ENCODE data around the gene PPP4R3B.
"Not testable (repeated sequence)": the region's sequence is repeated elsewhere in the genome, so short reads cannot be mapped to it uniquely, and the experiment has no call there.

Gene PPP4R3B

DNA sequence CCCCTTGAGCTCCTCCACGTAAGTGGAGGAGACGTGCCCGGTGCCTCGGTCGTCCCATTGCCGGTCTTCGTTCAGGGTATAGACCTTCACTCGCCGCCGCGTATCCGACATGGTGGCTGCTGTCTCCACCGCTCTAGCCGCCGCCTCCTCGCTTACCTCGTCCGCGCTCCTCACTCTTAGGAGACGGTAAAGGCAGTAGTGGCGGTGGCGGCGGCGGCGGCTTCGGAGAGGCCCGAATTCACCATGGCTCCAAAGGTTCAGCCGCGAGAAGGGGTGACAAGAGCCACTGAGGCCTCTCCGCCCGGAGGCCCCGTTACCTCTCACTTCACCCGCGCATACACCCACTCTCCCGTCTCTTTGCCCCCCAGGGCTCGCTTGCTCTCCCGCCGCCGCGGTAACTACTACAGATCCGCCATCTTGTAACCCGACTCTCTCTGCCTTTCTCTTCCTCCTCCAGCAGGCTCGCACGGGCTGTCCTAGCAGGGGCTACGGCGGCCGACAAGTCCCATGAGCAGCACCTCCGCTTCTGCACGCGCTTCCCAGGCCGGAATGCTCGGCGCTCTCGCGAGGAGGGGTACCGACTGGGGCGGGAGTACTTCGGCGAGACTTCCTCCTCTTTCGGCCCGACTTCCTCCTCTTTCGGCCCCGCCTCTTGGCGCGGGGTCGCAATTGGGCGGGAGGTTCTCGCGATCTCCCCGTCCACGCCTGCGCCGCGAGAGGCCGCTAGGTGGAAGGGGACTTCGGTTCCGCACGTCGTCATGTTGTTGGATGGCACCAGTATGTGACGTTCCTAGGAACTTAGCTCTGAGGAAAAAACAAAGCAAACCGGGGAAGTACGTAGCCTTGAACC, at the start of gene PPP4R3B:
TSS of gene PPP4R3B (minus strand) at position 448 of the 850 bp plus-strand sequence. CDS start at position 111, 337 bp downstream.
- peak; percentile 100 for DNase-seq (ENCODE audit: low spot score)

DNA sequence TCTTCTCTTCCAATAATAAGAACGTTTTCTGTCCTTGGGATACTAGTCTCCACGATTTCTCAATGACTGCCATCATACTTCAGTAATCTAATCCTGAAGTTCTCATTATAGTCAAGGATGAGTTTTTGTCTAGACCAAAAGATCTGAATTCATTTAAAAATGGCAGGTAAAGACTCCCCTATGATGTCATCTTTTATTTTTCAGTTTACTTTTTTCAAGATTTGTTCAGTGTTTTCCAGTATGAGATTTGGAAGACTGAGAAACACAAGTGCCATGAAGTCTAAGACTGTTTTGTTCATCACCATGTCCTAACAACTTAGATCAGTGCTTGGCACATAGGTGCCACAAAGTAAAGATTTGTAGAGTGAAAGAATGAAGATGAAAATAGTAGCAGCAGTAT, 35.8 kb upstream of the PPP4R3B start:
- DNase-seq (ENCODE audit: low spot score): no peak

DNA sequence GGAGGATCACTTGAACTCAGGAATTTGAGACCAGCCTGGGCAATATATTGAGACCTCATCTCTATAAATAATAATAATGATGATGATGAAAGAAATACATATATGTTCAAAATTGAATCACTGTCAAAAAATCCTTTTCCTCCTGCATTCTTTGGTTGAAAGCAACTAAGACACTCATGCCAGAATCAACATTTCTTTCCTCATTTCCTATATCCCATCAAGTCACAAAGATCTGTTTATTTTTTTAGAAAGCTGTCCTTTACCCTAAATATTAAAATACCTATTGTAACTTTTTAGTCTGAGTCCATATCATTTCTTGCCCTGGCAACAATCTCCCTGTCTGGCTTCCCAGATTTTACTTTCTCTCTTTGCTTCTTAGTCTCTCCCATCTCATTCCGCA, 31.8 kb upstream of the PPP4R3B start:
- DNase-seq (ENCODE audit: low spot score): no peak

DNA sequence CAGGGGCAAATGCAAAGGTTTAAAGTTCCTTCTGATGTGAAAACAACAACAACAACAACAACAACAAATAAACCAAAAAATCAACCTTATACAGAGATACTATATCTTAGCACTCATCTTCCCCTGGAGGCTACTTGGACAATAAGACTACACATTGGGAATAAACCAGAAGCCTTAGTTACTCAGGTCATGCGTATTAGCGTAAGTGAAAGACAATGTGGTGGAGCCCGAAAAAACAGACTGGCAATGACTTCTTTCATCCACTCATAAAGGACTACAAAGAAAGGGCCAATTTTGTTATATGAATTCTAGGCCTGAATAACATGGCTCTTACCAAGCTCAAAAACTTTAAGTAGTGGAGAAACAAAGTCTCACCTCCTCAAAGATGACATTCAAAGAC, 19.4 kb upstream of the PPP4R3B start:
- DNase-seq (ENCODE audit: low spot score): no peak

DNA sequence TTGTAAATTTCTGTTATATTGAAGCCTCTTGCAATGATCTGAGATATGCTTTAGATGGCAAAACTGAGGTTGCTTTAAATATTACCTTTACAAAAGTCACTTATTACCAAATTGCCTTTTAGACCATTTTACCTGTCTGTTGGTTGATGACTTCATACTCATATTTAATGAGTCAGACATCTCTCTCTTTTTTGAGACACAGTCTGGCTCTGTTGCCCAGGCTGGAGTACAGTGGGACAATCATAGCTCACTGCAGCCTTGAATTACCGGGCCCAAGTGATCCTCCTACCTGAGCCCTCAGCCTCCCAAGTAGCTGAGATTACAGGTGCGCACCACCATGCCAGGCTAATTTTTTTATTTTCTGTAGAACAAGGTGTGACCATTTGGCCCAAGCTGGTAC, 11.5 kb upstream of the PPP4R3B start:
- no peak for DNase-seq (ENCODE audit: low spot score)

DNA sequence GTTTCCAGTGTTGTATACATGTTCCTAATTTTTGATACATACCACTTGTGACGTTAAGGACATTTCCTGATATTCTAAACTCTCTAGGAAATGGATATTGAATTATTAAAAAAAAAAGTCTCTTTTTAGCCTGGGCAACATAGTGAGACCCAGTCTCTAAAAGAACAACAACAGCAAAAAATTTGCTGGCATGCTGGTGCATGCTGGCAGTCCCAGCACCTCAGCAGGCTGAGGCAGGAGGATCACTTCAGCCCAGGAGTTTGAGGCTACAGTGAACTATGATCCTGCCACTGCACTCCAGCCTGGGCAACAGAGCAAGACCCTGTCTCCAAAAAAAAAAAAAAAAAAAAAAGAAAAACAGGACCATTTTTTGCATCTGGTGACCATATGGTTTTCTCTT, 10.5 kb upstream of the PPP4R3B start:
- DNase-seq (ENCODE audit: low spot score): no peak

DNA sequence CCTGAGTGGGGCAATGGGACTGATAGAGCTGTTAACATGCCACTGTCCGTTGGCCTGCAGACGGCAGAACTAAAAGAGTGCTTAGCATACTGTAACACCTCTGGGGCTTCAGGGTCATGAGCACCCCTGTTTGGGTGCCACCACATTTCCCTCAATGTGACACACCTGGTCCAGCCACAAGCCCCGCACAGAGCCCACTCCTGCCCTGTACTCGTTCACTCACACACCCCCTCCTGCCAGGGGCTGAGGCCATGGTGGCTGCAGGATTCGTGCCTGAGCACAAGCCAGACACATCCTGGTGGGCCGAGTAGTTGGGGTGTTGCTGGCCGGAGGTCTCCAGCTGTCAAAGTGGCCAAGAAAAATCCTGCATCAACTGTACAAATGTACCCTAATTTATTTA, 4.4 kb upstream of the PPP4R3B start:
- DNase-seq (ENCODE audit: low spot score): no peak

DNA sequence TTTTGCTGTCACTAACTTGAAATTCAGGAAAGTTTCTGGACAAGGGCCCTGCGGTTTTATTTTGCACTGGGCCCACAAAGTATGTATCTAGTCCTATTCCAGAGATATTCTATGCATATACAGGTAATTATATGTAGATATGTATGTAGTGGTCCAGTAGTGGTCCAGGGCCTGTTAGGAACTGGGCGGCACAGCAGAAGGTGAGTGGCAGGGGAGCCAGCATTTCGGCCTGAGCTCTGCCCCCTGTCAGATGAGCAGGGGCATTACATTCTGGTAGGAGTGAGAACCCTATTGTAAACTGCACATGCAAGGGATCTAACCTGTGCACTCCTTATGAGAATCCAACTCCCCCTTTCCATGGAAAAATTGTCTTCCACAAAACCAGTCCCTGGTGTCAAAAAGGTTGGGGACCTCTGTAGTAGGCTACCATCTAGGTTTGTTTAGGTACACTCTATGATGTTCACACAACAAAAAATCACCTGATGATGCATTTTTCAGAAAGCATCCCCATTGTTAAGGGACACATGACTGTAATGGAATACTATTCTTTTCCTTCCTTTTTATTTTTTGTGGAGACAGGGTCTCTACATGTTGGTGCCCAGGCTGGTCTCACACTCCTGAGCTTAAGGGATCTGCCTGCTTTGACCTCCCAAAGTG, 2.8 kb upstream of the PPP4R3B start:
- no peak for DNase-seq (ENCODE audit: low spot score)

DNA sequence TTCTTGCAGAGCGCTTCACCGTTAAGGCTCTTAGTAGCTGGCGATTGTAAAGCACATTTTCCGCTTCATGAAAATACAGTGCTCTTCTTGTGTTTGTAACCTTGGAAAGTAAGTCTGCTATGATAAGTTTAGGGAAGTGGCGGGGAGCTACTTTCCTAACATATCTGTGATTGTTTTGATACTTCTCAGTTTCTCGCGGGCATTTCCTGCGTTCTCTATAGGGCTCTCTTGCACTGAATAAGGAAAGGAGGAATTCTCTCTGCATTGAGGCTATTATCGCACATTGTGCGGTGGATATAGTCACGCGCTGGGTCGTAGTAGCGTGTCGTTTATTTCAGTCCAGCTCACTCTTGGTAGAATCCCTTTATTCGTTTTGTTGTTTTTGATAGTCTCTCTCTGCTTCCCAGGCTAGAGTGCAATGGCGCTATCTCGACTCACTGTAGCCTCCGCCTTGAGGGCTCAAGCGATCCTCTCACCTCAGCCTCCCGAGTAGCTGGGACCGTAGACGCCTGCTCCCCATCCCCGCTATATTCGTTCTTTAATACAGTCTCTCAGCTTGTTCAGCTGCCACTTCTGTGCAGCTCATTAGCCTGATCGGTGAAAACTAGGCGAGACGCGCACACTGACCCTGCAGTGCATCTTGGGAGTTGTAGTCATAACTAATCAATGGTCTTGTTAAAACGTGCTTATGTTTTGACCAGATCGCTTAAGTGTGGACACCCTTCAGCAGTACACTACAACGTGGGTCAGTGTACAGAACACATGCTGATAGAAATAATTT, 1.0 kb upstream of the PPP4R3B start:
- peak; percentile 79 for DNase-seq (ENCODE audit: low spot score)

DNA sequence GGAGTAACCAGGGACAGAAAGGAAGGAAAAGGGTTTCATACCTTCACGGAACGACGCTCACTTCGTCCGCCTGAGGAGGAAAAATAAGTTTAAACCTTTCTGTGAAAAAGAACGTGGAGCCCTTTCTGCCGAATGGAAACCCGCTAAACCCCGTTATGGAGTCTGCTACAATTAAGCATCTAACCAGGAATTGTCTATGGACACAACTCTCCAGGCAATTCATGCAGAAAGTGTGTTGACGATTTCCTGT, 528 bp upstream of the PPP4R3B start:
- no peak for DNase-seq (ENCODE audit: low spot score)

DNA sequence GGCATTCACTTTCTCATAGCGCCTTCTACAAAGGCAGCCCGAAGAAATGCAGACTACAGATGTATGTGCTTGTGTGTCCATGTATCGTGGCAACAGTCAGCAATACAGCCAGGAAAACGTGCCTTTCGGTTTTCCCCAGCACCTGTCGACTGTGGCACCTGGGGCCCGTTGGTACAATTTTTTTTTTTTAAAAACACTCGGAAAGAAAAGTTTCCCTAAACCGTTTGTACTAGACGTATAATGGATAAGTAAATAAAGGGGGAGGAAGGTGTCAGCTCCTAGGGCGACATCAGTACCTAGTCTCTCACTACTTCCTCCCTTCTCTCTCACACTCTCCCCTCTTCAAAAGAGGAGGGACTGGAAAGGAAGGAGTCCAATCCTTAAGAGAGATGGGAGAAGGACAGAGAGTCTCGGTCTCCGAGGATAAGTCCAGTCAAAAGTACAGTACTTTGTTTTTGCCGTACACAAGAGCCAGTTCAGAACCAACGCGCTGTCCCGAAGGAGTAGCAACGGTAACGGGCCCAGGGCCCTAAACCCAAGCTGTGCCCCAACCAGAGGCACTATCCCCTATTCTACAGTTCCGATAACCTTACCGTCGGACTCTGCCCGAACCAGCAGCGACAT, 759 bp downstream of the PPP4R3B start:
- peak; percentile 70 for DNase-seq (ENCODE audit: low spot score)

DNA sequence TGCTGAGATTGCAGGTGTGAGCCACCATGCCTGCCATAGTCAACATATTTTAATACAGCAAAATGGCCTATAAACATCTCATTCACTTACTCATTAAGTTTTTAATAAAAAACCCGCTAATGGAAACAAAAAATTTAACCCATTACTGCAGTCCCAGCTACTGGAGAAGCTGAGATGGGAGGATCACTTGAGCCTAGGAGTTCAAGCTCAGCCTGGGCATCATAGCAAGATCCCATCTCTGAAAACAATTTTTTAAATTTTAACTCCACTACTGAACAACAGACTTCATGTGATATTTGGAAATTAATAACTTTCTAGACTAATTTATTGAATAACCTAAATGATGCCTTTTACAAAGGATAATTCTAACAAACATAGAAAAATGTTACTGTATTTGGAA, 5.4 kb downstream of the PPP4R3B start:
- DNase-seq (ENCODE audit: low spot score): no peak

DNA sequence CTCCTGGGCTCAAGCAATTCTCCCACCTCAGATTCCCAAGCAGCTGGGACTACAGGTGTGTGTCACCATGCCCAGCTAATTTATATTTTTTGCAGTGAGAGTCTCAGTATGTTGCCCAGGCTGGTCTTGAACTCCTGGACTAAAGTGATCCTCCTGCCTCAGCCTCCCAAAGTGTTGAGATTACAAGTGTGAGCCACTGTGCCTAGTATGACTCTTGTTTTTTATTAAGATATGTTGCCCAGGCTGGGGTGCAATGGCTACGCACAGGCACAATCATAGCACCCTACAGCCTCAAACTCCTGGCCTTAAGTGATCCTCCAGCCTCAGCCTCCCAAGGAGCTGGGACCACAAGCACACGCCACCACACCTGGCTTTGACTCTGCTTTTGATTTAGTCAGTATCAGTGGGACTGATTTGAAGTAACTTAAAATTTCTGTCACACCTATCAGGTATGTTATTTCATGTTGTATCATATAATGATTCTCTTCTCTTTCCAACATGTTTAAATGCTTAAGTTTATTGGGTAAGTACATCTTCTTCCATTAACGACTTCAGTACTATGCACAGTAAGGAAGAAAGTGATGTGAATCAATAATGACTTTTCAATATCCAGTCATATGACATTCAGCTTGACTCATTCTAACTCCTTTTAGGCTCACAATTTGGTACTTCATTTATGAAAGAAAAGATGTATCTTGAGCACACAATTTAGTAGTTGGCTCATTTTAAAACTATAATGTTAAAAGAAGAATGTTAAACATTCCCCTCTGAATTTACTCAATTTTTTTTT, 6.3 kb downstream of the PPP4R3B start:
- DNase-seq (ENCODE audit: low spot score): no peak

DNA sequence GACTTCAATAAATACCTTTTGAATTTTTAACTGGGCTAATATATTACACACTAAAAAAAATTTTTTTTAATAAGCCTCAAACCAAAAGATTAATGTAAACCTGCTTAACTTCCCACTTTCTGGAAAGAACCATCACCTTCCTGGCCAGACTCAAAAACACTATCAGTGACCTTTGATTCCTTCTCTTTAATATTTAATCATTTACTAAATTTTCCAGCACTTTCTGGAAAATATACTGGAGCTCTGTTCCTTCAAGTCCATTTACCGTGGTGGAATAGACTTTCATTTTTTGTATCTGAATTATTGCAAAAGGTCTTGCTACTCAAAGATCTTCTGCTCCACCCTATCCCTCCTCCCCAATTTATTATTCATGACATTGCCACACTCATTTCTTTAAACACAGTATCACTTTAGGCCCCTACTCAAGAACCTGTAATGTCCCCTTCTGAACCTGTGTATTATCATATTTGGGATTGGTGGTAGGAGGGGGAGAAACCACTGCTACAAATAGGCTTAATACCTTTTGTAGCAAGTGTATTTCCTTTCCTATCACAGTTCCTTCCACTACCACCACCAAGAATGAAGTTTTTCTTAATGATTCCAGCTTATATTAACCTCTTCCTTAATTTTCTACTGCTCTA, 7.4 kb downstream of the PPP4R3B start:
- no peak for DNase-seq (ENCODE audit: low spot score)

DNA sequence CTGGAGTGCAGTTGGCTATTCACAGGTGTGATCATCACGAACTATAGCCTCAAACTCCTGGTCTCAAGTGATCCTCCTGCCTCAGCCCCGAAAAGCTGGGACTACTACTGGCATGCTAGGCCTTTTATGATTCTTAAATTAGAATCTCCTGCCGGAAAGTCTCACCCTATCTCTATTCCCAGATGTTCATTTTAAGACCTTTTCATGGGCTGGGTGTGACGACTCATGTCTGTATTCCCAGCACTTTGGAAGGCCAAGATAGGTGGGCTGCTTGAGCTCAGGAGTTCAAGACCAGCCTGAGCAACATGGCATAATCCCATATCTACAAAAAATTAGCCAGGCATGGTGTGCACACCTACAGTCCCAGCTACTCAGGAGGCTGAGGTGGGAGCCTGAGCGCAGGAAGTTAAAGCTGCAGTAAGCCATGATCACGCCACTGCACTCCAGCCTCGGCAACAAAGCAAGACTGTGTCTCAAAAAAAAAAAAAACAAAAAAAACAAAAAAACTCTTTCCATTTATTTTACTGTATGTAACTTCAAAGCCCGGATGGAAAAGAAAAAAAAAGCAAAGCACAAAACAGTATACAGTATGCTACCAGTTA, 8.1 kb downstream of the PPP4R3B start:
- no peak for DNase-seq (ENCODE audit: low spot score)

DNA sequence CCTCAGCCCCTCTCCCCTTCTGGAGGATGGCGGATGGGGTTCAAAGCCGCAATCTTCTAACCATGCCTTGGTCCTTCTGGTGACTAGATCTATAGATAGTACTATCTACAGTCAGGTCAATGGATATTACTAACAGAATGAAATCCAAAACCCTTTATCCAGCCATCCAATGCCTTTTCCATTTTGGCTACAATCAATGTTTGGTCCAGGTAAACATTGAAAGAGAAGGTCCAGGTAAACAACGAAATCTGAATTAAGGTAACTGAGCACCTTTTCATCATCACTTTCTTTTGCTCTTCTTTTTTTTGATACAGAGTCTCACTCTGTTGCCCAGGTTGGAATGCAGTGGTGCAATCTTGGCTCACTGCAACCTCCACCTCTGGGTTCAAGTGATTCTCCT, 9.7 kb downstream of the PPP4R3B start:
- no peak for DNase-seq (ENCODE audit: low spot score)

DNA sequence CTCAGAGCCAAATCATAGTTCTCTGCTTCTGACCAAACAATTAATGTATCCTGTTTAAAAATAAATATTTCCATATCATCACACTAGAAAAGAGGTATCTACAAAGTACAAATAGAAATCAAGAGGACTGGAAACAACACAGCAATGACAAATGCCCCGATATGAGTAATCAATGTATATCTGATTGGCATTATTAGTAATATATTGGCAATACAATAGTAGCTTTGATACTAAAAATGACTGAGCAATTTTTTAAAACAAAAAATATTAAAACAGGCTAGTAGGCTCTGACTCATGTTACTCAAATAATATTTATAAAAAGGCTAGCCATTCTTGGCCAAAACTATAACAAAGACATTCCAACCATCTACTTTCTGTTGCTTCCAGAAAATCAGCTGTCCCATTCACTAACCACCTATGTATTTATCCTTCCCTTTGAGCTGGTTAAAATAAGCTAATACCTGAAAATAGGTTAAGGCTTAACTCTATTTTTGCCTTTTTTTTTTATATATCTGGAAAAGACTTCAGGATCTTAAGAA, 13.3 kb downstream of the PPP4R3B start:
- no peak for DNase-seq (ENCODE audit: low spot score)

DNA sequence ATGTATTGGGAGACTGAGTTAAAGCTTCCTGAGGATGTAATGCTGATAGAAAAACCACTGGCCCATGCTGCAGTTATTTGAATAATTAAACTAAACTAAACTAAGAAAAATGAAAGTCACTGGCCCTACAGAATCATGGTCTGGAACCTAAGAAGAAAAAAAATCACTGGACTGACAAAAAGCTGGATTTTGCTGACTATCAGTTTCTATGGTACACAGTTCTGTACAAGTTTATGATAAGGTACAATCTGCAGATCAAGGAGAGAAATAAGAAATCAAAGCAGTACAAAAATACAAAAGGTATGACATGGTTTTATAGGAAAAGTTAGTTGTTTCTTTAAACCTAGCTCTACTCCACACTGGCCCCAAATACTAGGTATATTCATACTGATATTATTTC, 15.6 kb downstream of the PPP4R3B start:
- no peak for DNase-seq (ENCODE audit: low spot score)

DNA sequence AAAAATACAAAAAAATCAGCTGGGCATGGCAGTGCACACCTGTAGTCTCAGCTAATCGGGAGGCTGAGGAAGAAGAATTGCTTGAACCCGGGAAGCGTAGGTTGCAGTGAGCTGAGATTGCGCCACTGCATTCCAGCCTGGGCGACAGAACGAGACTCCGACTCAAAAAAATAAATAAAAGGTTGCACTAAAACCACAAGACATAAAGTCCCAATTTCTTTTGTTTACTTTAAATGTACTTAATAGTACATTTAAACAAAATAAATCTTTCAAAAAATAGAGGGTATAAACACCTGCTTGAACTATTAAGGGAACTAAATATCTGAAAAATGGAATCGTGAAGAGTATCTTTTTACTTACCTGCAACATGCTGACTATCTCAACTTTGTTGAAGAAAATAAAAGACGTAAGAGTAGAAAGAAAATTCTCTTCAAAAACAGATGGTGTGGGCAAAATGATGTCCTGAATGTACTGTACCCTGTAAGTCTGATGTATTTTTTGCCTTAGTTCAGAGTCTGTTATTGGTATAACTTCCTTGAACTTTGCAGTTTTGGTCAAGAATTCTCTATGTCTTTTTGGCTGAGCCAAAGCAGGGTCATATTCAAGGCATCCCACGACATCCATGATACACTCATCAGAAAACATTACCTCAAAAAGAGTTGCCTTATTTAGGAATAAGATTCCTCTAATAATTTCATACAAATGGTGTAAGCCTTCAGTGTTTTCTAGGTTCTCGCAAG, 19.2 kb downstream of the PPP4R3B start:
- no peak for DNase-seq (ENCODE audit: low spot score)

DNA sequence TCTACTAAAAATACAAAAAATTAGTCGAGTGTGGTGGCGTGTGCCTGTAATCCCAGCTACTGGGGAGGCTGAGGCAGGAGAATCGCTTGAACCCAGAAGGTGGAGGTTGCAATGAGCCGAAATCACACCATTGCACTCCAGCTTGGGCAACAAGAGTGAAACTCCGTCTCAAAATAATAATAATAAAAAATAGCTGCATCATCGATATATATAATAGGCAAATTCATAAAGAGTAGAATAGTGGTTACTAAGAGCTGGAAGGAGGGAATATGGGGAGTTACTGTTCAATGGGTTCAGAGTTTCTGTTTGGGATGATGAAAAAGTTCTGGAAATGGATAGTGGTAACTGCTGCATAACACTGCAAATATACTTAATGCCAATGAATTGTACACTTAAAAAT, 20.6 kb downstream of the PPP4R3B start:
- DNase-seq (ENCODE audit: low spot score): not testable (repeated sequence)

Measured in left forelimb (tissue), 1 donor.